Pulmonary artery endothelial cell (primary cell): ENCODE measurements around the gene HCN2. TPM values are rescaled to one million over a fixed set of nuclear protein-coding genes. Genes with fewer than 3 reads are reported as not detected.
"Not testable (repeated sequence)": the region's sequence is repeated elsewhere in the genome, so short reads cannot be mapped to it uniquely, and the experiment has no call there.

ENCODE experiments used
- DNase-seq: peaks from one replicate; pipeline ENCODE4 v3.0.0-alpha.2; 2011; ENCODE audit warnings: low read depth, low spot score
- total RNA-seq: library from RNA; depleted of rRNA; stranded (reverse); fragments of >200 nt; gene quantifications from 2 replicates; pipeline ENCODE4 v1.2.3, GENCODE V29; 2014

HCN2 gene
- total RNA-seq, 1 donor from 2014 or later, result 0.79 TPM

DNA sequence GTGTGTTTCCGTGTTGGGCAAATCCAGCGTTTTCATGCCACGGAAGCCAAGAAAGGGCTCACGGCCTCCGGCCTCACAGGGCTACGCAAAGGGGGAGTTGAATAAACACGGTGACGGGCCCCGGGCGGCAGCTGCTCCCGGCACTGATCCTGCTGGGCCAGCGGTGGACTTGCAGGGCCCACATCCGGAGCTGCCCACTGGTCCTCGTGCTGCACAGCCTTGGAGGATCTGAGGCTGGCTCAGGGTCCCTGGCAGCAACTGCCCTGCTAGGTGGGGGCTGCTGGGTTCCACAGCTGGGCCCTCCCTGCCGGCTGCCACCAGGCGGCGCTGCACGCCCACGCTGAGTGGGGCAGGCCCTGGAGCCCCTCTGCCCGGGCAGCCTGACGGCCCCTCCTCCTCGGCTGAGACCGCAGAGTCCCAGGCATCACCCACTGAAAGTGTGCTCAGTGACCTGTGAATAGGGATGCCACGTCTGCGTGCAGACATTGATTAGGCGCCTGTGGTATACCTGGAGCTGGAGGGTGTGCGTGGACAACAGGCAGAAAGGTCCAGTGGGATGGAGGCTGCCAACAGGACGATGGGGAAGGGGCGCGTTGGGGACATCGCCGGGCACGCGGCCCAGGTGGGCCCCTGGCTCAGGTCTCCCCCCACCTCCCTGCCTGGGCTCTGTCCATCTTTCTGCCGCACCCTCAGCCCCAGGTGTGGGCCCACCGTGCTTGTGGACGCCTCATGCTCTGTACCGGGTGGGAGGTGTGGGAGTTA lies 5.3 kb upstream of the HCN2 start:
- no peak for DNase-seq

DNA sequence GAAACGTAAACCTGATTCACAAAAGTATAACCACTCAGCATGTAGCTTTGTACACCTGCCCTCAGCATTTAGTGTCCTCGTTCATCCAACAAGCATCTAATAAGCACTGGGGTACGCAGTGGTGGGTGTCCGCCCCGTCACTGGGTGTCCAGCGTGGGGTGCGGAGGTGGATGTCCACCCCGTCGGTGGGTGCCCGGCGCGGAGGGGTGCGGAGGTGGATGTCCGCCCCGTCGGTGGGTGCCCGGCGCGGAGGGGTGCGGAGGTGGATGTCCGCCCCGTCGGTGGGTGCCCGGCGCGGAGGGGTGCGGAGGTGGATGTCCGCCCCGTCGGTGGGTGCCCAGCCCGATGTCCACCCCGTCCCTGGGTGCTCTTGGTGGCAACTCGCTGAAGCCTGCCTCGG lies 4.5 kb upstream of the HCN2 start:
- not testable (repeated sequence) for DNase-seq

DNA sequence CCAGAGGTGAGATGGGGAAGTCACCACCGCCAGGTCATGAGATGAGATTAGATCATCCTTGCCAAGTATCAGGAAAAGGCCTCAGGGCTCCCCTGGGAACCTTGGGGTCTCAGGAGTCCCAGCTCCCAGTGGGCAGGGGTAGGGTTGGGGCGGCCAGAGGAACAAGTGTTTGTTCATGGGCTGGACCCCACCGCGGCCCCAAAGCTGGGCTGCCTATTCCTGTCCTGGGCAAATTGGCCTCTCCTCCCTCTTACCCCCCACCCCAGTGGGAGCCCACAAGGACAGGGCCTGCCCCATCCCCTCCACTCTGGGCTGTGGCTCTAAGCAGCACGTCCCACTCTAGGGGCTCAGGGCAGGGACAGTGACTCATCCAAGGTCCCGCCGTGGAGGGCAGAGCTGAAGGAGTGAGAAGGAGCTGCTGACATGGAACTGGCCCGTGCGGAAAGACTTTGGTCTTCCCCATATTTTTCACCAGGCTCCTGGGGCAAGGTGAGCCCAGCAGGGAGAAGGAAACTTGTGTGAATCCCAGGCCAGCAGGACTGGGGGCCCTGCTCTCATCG lies 4.0 kb upstream of the HCN2 start:
- DNase-seq, result no peak

DNA sequence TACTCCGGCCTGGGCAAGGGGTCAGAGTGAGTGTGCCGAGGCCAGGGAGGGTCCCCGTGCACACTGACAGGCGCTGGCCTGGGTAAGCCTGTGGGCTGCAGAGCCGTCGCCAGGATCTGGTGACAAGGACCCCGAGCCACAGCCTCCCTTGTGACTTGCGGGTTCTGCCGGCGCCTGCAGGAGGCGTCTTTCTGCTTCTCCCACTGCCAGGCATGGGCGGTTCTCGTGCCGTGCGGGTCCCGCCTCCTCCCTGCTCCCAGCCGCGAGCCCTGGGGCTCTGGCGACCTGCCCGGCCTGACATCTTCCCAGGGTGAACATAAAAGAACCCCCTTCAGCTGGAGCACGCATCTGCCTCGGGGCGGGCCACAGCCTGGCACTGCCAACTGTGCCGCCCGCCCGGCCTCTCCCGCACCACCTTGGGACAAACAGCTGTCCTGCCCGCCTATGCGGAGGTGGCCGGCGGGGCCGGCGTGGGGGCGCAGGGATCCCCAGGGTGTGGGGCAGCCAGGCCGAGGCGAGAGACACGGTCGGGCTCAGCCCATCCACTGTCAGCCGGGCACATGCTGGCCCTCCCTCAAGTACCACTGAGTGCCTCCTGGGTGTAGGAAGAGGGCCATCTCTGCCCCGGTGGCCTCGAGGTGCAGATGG lies 1.5 kb upstream of the HCN2 start:
- DNase-seq, result no peak

DNA sequence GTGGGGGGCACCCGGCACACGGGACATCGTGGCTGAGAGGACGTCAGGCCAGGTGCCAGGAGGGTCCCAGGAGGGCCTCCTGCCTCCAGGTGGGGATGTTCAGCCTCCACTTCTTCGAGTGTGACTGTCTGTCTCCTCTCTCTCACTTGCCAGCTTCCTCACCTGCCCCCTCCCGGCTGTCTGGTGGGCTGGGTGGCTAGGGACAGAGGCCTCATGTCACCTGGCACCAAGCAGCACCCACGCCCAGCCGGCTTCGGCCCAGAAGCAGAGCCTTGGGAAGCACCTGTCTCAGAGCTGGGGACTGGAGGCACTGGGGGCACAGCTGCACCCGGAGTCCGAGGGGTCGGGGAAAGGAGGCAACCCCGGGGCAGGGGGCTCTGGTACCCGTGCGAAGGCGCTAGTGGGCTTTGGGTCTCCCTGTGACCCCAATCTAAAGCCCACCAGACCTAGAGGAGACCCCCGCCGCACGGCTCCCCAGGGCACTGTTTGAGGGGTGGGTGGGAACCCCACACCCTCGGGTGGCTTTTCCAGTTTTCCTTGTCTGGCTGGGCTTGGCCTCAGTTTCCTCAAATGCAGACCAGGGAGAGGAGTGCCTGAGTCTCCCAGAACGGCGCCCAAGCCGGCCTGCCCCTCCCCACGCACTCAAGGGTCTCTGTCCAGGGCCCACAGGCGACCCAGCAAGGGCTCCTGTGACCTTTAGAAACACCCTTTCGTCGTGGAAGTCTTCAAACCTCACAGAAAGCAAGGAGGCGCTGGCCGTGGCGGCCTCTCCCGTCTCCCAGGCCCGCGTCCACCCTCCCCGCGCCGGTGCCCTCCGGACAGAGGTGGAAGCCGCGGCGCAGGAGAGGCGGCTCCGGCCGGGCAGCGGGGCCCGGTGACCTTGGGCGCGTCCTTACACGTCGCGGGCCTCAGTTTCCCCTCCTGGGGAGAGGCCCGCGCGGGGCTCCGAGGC lies 664 bp upstream of the HCN2 start:
- no peak for DNase-seq

DNA sequence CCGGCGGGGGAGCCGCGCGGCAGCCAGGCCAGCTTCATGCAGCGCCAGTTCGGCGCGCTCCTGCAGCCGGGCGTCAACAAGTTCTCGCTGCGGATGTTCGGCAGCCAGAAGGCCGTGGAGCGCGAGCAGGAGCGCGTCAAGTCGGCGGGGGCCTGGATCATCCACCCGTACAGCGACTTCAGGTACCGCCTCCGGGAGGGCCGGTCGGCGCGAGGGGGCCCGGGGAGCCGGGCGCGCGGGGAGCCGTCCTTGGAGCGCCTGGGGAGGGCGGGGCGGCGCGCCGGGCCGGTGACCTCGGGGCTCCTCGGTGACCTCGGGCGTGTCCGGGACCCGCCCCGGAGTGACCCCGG lies 690 bp downstream of the HCN2 start:
- DNase-seq, result no peak

- no peak for DNase-seq
Measured at GRCh38 chr19:590750-591098, 1.0 kb downstream of the HCN2 start.

- no peak for DNase-seq
Measured at GRCh38 chr19:591099-591958, 1.6 kb downstream of the HCN2 start.

DNA sequence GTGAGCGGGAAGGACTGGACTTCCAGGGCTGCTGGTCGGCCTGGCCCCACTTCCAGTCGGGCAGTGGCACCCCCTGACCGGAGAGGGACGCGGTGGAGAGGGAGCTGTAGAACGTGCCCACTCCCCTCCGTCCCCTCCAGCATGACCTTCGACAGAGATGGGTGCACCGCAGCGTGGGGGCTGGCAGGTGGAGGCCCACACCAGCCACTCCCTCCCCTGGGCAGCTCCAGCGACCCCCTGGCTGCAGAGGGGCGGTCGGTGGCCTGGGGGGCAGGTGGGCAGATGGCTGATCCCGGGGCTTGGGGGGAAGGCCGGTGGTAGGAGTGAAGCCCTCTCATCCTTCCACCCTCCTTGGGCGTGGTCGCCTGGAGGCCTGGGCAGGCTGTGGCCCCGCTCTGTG lies 2.4 kb downstream of the HCN2 start:
- no peak for DNase-seq

DNA sequence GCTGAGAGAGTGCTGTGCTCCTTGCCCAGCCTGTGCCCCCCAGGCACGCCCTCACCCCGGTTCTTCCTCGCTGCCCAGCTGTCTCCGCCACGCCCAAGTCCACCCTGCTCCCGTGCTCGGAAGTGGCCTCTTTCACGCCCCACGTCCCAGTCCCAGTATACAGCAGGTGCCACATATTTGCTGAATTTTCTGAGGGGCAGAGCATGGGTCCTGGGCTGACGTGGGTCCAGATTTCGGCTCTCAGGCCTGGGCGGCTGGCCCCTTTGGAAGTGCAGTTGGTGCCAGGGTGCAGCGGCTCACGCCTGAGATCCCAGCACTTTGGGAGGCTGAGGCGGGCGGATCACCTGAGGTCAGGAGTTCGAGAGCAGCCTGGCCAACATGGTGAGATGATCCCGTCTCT lies 3.4 kb downstream of the HCN2 start:
- no peak for DNase-seq

DNA sequence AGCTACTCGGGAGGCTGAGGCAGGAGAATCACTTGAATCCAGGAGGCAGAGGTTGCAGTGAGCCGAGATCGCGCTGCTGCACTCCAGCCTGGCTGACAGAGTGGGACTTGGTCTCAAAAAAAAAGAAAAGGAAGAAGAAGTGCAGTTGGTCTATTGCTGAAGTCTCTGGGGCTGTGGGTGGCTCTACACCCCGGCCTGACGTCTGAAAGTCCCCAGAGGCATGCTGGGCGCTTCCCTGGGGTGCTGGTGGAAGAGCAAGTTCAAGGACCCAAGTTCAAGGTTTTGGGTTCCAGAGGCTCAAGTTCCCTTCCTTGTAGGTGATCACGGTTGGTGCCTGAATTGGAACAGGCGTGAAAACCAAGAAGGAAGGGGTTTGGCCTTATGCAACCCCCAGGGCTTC lies 3.8 kb downstream of the HCN2 start:
- no peak for DNase-seq

DNA sequence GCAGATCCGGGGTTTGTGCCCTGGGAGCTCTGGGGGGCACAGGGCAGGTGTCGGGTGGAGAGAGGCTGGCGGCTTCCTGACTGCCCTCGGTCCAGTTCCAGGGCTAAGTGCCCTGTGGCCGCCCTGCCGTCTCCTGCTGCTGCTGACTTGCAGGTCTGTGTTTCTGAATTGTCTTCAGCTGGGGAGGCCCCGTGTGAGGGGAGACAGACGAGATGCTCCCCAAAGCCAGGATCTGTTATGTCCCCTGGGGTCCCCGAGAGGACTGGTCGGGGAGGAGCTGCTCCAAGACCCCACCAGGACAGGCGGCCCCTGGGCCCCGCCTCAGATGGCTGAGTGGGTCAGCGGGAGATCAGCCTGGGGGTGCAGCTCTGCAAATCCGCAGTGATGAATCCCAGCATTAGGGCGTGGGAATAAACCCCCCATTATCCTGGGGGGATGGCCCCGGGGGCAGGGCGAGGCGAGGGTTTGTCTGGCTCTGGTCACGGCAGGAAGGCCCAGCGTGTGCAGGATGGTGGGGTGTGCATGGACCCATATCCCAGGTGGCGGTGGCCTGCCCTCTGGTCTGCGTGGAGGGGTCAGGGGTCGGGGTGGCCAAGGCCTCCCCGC lies 4.7 kb downstream of the HCN2 start:
- DNase-seq, result no peak

- no peak for DNase-seq
Measured at GRCh38 chr19:595326-596262, 5.9 kb downstream of the HCN2 start.

DNA sequence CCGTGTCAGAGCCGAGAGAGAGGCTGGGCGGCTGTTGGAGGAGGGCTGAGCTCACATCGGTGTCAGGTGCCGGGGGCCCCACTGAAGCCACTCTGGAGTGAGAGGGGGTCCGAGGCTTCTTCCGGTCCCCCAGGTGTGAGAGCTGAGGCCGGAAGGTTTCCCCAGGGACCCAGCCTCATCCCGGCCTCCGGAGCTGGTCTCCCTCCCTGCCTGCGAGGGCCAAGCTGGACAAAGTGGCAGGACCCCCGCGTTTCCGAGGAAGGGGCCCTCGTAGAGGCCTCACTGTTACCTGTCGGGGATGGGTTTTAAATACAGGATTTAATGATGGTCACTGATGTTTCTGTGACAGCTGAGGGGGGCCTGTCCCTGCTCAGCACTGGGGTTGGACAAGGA lies 6.6 kb downstream of the HCN2 start:
- no peak for DNase-seq

GRCh38 chr19:597406-598315 lies 8.0 kb downstream of the HCN2 start:
- no peak for DNase-seq

DNA sequence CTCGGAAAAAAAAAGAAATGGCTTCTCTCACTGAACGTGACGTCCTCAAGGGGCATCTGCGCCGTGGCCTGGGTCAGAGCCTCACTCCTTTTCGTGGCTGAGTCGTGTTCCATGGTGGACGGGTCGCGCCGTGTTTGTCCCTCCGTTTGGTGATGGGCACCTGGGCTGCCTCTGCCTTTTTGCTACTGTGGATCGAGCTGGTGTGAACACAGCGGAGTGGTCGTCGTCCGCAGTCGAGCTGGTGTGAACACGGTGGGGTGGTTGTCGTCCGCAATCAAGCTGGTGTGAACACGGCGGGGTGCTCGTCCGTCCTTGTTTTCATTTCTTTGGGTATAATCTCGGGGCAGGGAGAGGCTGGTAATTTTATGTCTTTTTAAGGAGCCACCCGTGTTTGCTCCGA lies 11.6 kb downstream of the HCN2 start:
- DNase-seq, result no peak

GRCh38 chr19:601790-602189 lies 12.1 kb downstream of the HCN2 start:
- DNase-seq, result no peak
